Keratinocyte (primary cell): Measurements from ENCODE around the gene IGSF1.

ENCODE experiments used
- CTCF ChIP-seq, 3 experiments: IDR thresholded peaks in 1 of 3; conservative IDR thresholded peaks in 1 of 3; optimal IDR thresholded peaks in 1 of 3; 2 replicates in 2 of 3; 3 replicates in 1 of 3; pipeline versions ENCODE3 to v1.5.1; 2011; ENCODE audit warnings: low read length in 3 of 3, mild to moderate bottlenecking in 3 of 3, moderate library complexity in 2 of 3, control low read depth in 1 of 3, inconsistent platforms in 1 of 3; ENCODE audit not compliant: insufficient read depth in 2 of 3; ENCODE audit errors: extremely low read depth in 1 of 3
- EZH2 ChIP-seq: IDR thresholded peaks from one replicate; pipeline ENCODE4 v1.6.1; 2012; ENCODE audit warnings: inconsistent platforms, mild to moderate bottlenecking, low read length, moderate library complexity

DNA sequence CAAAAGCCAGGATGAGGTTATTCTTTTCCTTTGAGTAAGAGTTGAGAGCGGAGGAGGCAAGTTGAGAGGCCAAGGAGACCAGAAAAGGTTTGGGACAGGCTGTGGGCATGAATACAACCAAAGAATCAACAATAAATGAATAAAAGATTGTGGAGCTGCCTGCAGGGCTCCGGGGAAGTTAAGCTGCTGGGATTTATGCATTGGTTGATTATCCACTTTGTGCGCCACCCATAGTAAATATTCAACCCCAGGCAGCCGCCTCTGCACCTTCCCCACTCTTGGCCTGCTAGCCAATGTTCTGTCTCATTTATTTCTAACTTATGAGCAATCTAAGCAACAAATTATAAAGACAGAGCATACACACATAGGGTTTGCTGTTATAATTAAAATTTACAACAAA lies 28.2 kb upstream of the IGSF1 start:
- TF ChIP-seq CTCF (optimal IDR thresholded peaks at IDR 0.05 in 1 of 3, IDR thresholded peaks at IDR 0.05 in 1 of 3, conservative IDR thresholded peaks at IDR 0.05 in 1 of 3; ENCODE audit: extremely low read depth in 1 of 3, insufficient read depth in 2 of 3, low read length in 3 of 3): no peak
- no peak for TF ChIP-seq EZH2
